ENCODE results near the gene ELMO3.

The ELMO3 gene

DNA sequence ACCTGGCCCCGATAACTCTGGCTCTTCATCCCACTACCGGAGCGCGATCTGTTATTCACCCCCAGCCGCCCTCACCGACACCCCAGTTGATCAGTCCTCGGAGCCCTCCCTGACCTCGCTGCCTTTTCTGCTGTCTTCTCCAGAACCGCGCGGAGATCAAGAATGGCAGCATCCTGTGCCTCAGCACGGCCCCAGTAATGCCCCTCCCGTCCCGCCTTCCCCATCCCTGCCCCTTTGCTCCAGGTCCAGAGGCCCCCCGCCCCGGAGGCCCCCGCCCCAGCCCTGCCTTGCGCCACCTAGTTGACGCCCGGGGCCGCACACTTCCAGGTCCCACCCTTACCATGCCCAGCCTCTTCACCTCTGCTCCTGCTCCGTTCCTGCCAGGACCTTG is 872 bp downstream of the ELMO3 start:
- DNase-seq: no peak

DNA sequence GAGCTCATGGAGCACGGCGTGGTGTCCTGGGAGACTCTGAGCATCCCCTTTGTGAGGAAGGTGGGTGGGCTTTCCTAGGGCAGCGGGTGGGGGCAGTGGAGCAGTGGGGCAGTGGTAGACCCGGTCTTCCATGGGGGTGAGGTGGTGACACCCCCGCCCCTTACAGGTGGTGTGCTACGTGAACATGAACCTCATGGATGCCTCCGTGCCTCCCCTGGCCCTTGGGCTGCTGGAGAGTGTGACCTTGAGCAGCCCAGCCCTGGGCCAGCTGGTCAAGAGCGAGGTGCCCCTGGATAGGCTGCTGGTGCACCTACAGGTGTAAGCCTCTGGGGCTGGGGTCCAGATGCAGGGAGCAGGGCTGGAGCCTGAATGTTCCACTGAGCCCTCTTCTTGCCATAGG is 1.6 kb downstream of the ELMO3 start:
- no peak for DNase-seq

DNA sequence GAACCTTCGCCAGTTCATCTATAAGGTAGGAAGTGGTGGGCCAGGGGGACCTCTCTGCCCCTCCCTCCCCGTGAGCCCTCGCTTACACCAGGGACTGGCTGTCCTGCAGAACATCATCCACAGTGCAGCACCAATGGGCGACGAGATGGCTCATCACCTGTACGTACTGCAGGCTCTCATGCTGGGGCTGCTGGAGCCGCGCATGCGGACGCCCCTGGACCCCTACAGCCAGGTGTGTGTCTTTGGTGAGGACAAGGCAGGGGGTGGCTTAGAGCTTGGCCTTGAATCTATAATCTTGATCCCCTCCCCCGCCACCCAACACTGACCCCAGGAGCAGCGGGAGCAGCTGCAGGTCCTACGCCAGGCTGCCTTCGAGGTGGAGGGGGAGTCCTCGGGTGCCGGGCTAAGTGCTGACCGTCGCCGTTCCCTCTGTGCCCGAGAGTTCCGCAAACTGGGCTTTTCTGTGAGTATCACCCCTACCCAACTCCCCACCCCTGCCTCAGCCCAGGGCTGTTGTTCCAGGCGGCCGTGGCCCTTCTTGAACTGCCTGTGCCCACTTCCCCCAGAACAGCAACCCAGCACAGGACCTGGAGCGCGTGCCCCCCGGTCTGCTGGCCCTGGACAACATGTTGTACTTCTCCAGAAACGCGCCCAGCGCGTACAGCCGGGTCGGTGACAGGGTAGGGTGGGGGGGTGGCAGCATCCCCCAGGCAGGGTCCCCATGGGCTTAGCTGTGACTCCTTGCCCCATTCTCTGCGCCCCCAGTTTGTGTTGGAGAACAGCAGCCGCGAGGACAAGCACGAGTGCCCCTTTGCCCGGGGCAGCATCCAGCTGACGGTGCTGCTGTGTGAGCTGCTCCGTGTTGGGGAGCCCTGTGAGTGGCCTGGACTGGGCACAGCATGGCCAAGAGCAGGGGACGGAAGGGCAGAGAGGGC is 2.7 kb downstream of the ELMO3 start:
- DNase-seq: no peak

DNA sequence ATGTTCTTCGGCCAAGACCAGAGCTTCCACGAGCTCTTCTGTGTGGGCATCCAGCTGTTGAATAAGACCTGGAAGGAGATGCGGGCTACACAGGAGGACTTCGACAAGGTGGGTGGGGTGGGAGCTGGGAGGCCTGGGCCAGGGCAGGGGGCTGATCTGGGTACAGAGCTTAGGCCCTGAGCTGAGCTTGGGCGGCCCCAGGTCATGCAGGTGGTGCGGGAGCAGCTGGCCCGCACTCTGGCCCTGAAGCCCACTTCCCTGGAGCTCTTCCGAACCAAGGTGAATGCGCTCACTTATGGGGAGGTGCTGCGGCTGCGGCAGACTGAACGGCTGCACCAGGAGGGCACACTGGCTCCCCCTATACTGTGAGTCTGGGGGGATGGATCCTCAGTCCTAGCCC is 3.5 kb downstream of the ELMO3 start:
- no peak for DNase-seq

DNA sequence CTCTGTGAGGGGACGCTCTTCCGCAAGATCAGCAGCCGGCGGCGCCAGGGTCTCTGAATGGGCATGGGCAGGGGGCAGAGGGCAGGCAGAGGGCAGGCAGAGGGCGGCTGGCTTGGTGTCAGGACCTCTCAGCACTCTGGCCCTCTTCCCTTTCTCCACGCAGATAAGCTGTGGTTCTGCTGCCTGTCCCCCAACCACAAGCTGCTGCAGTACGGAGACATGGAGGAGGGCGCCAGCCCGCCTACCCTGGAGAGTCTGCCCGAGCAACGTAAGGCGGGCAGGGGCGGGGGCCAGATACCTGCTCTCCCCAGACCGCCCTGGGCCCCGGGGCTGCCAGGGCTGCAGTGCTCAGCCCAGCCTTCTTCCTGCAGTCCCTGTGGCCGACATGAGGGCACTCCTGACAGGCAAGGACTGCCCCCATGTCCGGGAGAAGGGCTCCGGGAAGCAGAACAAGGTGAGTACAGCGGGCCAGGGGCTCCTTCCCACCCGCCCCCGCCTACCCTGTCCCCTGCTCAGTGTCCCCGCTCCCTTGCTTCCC is 4.1 kb downstream of the ELMO3 start:
- DNase-seq: no peak

DNA sequence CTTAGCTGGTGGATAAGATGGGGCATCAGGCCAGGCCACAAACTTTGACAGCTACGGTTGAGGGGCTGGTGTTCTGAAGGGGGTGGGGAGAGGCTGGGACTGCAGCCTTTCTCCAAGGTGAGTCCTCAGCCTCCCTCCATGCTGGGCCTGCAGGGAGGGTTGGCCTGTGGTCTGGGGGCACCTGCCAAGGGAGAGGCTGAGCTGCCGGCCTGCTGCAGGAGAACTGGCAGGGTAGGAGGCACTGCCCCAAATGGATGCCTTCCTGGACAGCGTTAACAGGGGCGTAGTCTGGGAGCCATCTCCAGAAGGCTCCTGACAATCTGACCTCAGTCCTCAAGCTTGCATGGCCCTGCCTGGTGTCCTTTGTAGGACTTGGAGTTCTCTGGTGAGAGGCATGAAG is 5.1 kb downstream of the ELMO3 start:
- DNase-seq: no peak

DNA sequence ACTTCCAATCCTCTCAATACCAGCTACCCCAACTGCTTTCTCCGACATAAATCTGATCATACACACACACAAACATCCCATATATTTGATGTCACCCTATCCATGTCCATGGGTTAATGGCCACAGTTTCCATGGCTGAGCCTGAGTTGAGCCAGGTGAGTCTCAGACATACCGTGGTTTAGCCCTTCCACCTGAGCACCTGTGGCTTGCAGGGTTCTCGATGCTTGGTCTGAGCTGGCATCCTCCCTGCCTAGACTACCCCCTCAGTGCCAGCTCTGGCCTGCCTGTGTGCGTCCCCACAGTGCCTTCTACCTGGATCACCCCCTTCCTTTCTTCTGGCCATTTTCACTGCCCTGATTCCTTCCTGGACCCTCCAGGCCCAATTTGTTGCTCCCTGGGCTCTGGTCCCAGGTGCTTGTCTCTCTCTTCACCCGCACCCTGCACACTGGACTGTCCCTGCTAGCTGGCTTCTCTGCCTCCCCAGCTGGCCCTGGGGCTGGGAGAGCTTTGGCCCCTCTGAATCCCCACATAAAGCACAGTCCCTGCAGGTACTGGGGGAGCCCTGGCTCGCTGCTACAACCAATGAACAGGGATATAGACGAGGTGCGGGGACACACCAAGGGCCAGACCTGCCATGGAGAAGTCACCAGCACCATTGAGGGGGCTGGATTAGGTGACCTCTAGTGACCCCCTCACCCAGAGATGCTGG is 7.4 kb downstream of the ELMO3 start:
- DNase-seq: no peak

DNA sequence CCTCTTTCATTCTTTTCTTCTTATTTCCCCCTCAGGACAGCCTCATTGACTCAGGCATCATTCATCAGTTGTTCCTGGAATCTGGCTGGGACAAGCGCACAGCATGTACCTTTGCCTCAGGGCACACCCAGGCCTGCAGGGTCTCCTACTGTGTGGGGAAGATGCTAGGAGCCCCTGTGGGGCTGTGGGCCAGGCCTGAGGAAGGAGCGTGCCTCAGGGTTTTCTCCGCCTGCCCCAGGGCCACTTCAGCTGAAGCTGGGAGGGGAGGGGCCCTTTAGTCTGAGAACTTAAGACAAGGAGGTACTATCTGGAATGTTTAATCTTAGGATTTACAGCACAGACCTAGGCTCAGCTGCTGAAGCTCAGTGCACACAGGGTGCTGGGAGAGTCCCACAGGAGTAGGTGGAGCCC is 7.9 kb downstream of the ELMO3 start:
- no peak for DNase-seq

DNA sequence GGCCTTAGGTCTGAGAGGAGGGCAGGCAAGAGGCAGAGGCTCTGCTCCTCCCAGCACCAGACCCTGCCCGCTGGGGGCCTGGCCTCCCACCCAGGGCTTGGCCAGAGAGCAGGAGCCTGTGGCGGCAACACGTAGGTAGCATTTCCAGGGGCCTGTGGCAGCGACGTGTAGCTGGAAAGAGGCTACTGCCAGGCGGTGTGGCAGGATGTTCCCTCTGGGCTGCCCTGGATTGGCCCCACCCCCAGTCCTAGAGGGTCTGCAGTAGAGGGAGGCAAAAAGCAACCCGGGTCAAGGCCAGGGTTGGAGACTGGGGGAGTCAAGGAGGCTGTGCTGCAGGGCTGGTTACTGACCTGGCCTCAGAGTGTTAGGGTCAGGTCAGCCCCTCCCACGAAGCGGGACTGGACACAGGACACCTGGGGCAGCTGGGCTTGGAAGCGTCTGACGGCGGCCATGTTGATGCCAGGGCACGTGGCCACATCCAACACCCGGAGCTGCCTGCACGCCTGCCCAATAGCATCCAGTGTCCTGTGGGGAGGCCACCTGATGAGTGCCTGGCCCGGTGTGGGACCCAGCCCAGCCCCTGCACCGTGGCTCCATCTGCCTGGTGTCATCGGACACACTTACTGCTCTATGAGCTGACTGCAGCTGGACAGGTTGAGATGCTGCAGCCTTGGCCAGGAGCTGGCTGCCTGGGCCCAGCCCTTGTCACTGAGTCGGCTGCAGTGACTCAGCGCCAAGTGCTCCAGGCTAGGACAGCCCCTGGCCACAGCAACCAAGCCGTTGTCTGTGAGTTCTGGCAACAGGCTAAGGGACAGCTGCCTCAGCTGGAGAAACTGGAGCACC is 8.5 kb downstream of the ELMO3 start:
- no peak for DNase-seq

DNA sequence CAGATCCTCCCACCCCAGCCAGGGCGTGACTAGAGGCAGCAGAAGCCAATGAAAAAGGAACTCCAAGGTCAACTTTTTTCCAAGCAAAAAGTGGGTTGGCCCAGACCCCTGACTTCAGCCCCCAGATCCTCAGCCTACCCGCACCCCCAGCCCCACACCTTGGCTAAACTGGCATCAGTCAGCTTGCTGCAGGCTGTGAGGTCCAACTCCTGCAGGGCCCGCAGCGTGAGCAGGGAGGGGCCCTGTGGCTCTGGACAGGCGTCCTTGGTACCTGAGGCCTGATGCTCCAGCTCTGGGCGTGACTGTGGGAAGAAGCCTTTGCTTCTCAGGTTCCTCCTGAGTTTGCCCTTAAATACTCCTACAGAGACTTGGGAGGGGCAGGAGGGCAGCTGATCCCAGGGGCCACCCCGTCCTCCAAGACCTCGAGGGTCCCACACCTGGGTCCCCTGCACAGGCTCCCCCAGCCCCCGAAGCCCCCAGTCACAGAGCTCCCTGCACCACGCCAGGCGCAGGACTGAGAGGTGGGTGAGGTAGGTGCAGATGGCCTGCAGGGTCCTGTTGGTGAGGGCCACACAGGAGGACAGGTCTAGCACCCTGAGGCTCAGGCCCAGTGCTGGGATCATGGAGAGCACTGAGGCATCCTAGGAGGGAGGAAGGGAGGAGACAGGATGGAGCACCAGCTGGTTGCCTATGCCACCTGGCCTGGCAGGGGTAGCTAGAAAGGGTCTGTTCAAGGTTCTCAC is 9.4 kb downstream of the ELMO3 start:
- DNase-seq: no peak

DNA sequence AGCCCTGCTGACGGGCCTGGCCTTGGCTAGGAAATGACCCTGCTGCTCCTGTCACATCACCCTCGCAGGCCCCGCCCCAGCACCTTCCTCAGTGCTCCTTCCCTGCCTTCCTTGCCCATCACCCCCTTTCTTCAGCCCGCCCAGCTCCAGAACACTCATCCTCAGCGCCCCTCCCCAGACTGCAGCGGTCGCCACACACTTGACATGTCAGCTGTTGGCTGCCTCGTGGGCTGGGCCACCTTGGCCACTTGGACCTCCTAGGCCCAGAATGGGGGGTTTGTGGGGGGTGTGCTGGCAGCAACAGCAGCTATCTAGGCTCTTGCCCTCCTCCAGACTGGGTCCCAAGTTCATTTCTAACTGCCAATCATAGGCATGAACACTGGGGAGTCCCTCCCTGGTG is 10.6 kb downstream of the ELMO3 start:
- DNase-seq: no peak

DNA sequence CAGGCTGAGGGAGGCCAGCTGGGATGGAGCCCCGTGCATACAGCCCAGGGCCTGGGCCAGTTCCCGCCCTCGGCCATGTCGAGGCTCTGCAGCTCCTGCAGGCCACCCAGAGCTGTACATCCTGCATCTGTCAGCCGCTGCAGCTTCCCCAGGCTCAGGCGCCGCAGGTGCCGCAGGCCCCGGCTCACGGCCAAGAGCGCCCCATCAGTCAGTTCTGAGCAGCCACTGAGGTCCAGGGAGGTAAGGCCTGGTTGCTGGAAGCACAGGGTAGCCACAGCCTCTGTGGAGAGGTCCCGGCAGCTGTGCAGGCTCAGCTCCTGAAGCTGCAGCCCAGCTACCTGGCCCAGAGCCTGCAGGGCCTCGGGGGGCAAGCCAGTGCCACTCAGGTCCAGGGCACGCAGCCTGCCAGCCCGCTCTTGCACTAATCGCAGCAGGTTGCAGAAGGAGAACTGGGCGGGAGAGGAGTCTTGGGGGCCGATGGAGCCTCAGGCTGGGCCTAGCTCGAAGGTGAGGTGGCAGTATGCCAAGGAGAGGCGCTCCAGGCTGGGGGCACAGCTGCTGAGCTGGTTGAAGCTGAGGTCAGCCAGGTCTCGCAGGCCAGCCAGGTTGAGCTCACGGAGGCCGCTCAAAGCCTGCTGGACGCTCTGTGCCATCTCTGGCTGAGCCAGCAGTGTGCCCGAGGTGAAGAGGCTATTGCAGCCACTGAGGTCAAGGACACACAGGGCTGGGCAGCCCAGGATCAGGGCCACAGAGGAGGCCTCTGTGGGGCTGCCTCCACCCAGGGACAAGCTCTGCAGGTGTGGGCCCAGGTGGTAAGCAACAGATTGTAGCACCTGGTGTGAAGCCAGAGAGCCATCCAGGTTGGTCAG is 11.4 kb downstream of the ELMO3 start:
- no peak for DNase-seq

DNA sequence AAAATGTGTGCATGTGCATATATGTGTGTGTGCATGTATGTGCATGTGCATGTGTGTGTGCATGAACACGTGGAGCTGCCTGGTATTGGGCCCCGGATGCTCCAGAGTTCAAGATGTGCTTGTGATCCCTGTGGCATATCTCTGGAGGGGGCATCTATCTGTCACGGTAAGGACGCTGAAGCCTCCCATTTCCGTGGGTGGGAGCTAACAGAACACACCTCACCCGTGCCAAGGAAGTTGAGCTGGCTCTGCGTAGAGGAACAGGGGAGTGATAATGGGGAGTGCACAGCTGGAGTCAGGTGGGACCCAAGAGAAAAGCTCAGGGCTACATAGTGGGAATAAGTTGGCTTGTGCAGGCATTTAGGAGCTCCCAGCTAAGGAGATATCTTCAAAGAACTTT is 12.7 kb downstream of the ELMO3 start:
- no peak for DNase-seq

DNA sequence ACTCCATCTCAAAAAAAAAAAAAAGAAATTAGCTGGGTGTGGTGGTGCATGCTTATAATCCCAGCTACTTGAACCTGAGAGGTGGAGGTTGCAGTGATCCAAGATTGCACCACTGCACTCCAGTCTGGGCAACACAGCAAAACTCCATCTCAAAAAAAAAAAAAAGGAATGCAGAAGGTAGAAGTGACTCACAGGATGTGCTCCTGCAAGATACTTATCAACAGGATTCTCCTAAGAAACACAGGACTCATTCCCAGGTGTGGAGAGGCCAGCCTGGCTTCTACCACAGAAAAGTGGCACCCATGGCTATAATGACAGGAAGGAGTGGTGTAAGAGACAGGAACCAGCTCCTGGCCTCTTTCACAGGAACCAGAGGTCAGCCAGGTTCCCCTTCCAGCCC is 13.8 kb downstream of the ELMO3 start:
- DNase-seq: no peak

DNA sequence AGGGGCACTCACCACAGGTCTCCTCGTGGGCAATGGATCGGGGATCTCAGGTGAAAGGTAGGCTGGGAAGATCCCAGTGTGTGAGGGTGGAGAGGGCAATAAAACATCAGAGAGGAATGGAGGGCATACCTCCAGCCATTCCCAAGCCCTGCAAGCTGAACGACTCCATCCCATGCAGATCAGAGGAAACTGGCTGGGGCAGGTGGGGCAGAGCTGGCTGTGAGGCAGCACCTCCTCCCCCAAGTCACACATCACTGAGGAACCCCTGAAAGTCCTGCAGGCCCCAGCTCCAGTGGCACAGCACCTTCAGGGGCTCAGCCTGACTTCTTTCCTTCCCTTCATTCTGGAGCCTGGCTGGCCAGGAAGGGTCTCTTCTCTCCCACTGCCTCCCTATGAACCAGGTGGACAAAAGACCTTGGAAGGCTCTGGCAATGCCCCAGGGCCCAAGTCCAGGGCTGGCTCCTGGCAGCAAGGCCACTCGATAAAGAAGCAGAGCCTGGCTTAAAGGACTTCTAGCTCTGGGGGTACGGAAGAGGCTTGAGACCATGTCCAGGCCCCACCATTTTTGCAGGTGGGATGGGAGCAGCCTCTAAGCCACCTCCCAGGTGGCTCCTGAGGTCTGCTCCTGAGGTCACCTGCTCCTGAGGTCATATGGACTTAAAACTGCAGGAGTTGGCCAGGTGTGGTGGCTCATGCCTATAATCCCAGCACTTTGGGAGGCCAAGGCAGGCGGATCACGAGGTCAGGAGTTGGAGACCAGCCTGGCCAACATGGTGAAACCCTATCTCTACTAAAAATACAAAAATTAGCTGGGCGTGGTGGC is 14.5 kb downstream of the ELMO3 start:
- no peak for DNase-seq

DNA sequence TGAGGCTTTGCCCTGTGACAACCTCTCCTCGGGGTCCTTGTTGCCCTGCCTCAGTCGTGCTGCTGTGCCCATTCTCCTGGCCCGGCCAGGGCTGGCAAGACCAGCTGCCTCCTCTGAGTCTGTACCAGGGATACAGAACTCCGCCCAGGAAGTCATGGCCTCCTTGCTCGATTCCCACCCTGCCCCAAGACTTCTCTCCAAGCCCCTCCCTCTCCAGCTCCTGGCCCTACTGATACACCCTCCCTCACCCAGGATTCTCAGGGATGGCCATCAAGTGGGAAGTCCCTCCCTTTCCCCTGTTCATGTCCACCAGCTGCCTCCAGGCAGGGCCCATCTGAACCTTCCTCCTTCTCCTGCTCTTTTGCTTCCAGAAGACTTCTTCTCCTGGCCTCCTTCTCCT is 16.8 kb downstream of the ELMO3 start:
- DNase-seq: no peak

DNA sequence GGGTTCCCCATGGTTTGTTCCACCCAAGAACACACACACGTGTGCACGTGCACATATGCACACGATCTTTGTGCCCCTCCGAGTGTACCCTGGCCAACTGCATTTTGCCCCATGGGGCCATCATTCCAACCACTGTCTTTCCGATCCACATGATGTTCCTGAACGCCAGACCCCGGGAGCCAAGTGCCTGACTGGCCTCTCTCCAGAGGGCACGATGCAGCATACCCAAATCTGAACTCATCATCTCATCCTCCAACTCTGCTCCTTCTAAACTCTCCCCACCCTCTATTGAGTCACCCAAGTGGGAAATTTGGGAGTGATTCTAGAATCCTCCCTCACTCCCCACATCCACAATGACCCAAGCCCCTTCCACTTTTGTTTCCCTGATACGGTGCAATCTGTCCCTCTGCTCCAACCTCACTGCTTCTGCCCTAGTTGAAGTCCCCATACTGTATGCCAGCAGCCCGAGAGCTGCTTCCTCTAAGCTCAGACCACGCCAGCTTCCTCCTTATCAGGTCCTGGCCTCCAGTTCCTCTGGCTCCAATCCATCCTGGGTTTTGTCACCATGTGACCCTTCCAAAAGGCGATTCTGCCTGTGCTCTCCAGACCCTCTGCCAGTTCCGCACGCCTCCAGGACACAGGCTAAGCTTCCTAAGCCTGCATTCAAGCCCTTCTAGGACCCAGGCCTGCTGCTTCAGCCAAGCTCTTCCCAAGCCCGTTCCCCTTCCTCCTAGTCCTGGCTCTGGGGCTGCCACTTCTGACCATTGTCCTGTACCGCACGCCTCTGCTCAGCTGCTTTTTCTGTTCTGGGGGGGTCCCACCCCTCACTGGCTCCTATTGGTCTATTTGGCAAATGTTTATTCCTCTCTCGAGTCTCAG is 17.9 kb downstream of the ELMO3 start:
- no peak for DNase-seq

DNA sequence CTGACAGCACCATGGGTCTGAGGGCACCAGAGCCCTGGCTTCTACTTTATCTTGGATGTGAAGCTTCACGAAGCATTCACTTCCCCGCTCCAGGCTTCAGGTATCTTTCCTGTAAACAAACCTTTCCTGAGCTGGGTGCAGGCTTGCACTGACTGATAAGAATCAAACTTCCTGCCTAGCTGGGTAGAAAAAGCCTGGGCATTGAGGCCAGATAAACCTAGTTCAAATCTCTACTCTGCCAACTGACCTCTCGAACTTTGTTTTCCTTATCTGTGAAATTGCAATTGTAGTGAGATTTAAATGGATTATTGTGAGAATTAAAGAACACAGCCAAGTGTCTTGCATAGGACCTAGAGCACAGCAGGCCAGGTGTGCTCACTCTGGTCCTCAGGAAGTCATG is 25.1 kb downstream of the ELMO3 start:
- no peak for DNase-seq

DNA sequence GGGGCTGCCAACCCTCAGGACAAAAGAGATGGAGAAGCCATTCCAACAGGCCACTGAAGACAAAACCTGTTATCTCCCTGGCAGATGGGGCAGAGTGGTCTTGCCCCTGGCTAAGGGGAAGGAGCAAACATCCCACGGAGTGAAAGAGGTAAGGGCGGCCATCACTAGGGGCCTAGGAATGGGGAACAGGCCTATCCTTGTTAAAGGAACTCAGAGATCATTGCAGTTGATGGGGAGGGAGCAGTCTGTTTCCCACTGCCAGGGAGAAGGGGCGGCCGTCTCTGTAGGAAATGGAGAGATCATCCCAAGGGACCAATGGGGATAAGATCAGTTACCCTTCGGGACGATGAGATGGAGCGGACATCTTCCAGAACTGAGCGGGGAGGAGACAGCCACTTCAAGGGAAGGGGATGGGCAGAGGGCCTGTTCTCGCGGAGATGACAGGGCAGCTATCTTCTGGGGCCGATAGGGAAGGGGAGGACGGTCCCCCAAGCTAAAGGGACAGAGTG is 27.4 kb downstream of the ELMO3 start:
- no peak for DNase-seq

All from hippocampal formation (tissue), 2 donors.